Neutrophil (primary cell): ENCODE measurements around the gene MMAB.

ENCODE experiments used
- H3K27ac ChIP-seq: fragments of 200-600 bp; sonication (generic); 2 replicates; pipeline ENCODE4 v1.5.1; 2016; ENCODE audit warnings: mild to moderate bottlenecking, moderate library complexity
- H3K27me3 ChIP-seq: fragments of 200-600 bp; sonication (generic); 2 replicates; pipeline ENCODE4 v1.6.0; 2016; ENCODE audit warnings: mild to moderate bottlenecking
- H3K36me3 ChIP-seq: fragments of 200-600 bp; sonication (generic); 2 replicates; pipeline ENCODE4 v1.5.1; 2017
- H3K4me1 ChIP-seq, 2 experiments: fragments of 200-600 bp in 1 of 2; sonication (generic) in 1 of 2; 1 replicate in 1 of 2; 2 replicates in 1 of 2; pipeline versions ENCODE4 v1.5.1 to v1.6.1; 2013 to 2016; ENCODE audit warnings: low read depth in 1 of 2, low read length in 1 of 2, mild to moderate bottlenecking in 1 of 2, moderate library complexity in 1 of 2; ENCODE audit not compliant: control insufficient read depth in 1 of 2, insufficient read depth in 1 of 2
- H3K4me3 ChIP-seq, 2 experiments: fragments of 200-600 bp in 1 of 2; sonication (generic) in 1 of 2; 1 replicate in 1 of 2; 2 replicates in 1 of 2; pipeline ENCODE4 v1.5.1; 2013 to 2016; ENCODE audit warnings: low read depth in 1 of 2, low read length in 1 of 2, mild to moderate bottlenecking in 1 of 2, moderate library complexity in 1 of 2
- H3K9me3 ChIP-seq: fragments of 200-600 bp; sonication (generic); 2 replicates; pipeline ENCODE4 v1.5.1; 2016
- TF ChIP-seq, protein P1 (sequence below): fragments of 200-600 bp; sonication (generic); IDR thresholded peaks from 2 replicates; pipeline ENCODE4 v1.5.1; 2016; ENCODE audit warnings: antibody characterized with exemption

The MMAB gene

DNA sequence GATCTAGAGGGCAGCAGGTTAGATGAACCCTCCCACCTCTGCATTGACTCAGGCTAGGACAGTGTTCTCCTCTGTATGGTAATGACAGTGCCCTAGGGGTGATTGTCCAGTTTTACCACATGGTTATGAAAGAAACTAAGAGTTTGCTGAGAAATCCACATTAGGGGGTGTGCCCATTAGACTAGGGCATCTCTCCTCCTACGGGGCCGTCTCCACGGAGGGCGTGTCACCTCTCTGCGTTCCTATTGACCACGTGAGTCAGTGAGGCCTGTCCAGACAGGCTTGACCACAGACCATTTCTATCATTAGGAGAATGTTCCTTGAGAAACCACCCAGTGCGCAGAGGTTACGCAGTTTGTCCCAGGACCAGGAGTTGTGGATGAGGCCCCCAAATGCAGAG lies 8.6 kb upstream of the MMAB start:
- no peak overlapping the region for H3K4me3 ChIP-seq
- TF ChIP-seq, protein P1, sequence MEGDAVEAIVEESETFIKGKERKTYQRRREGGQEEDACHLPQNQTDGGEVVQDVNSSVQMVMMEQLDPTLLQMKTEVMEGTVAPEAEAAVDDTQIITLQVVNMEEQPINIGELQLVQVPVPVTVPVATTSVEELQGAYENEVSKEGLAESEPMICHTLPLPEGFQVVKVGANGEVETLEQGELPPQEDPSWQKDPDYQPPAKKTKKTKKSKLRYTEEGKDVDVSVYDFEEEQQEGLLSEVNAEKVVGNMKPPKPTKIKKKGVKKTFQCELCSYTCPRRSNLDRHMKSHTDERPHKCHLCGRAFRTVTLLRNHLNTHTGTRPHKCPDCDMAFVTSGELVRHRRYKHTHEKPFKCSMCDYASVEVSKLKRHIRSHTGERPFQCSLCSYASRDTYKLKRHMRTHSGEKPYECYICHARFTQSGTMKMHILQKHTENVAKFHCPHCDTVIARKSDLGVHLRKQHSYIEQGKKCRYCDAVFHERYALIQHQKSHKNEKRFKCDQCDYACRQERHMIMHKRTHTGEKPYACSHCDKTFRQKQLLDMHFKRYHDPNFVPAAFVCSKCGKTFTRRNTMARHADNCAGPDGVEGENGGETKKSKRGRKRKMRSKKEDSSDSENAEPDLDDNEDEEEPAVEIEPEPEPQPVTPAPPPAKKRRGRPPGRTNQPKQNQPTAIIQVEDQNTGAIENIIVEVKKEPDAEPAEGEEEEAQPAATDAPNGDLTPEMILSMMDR: no peak
- H3K27me3 ChIP-seq: no peaks in the 10 kb centered on the region
- no peak overlapping the region for H3K27ac ChIP-seq
- H3K36me3 ChIP-seq: peaks cover 66% of the 10 kb centered on the region
- no peaks in the 10 kb centered on the region for H3K9me3 ChIP-seq
- H3K4me1 ChIP-seq: peaks cover 10 to 18% of the 10 kb centered on the region in 2 experiments

GRCh38 chr12:109581334-109581691 lies 8.0 kb upstream of the MMAB start:
- Histone ChIP-seq H3K36me3 (peaks cover 61% of the 10 kb centered on the region), H3K4me3 (no peak overlapping the region), H3K4me1 (peaks cover 10 to 18% of the 10 kb centered on the region in 2 experiments), H3K9me3 (no peaks in the 10 kb centered on the region), H3K27me3 (no peaks in the 10 kb centered on the region), H3K27ac (no peak overlapping the region)
- TF ChIP-seq, protein P1: no peak

- Histone ChIP-seq H3K9me3 (no peaks in the 10 kb centered on the region), H3K4me3 (no peak overlapping the region), H3K27ac (no peak overlapping the region), H3K36me3 (peaks cover 60% of the 10 kb centered on the region), H3K27me3 (no peaks in the 10 kb centered on the region), H3K4me1 (peaks cover 10 to 18% of the 10 kb centered on the region in 2 experiments)
- TF ChIP-seq, protein P1: no peak
Measured at GRCh38 chr12:109580684-109581333, 7.5 kb upstream of the MMAB start.

- no peak overlapping the region for H3K4me3 ChIP-seq
- H3K27ac ChIP-seq: no peak overlapping the region
- H3K9me3 ChIP-seq: no peaks in the 10 kb centered on the region
- TF ChIP-seq, protein P1: no peak
- H3K27me3 ChIP-seq: no peaks in the 10 kb centered on the region
- H3K36me3 ChIP-seq: peaks cover 62% of the 10 kb centered on the region
- H3K4me1 ChIP-seq: peaks cover 10 to 18% of the 10 kb centered on the region in 2 experiments
Measured at GRCh38 chr12:109580272-109580671, 7.0 kb upstream of the MMAB start.

DNA sequence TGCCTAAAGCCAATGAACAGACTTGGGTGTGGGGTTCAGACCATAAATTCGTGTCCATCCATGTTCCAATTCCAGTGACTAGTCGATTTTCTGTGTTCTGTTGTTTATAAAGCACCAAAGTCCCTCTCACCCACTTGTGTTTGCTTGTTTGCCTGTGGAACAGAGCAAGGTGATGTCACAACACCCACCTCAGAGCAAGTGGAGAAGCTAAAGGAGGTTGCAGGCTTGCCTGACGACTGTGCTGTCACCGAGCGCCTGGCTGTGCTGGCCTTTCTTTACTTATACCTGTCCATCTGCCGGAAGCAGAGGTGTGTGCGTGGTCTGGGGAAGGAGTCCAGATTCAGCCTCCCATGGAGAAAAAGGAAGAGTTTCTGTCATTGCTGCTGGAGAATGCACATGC lies 6.3 kb upstream of the MMAB start:
- Histone ChIP-seq H3K36me3 (peaks cover 62% of the 10 kb centered on the region), H3K27me3 (no peaks in the 10 kb centered on the region), H3K9me3 (no peaks in the 10 kb centered on the region), H3K27ac (no peak overlapping the region), H3K4me3 (no peak overlapping the region), H3K4me1 (peaks cover 12 to 20% of the 10 kb centered on the region in 2 experiments)
- TF ChIP-seq, protein P1: no peak
